Stimulated activated CD8-positive, alpha-beta memory T cell treated with anti-CD3 and anti-CD28 coated beads, Interleukin-15, amount 100 ng/mL, for 1 hour (primary cell): Measurements from ENCODE around the gene TIFAB.

ENCODE experiments used
- DNase-seq: peaks from one replicate; pipeline ENCODE4 v3.0.0-alpha.2; 2020; ENCODE audit warnings: low read depth

Gene TIFAB

GRCh38 chr5:135481909-135482311 lies 29.8 kb upstream of the TIFAB start:
- no peak for DNase-seq

GRCh38 chr5:135481387-135481786 lies 29.2 kb upstream of the TIFAB start:
- DNase-seq = no peak

- DNase-seq = no peak
These were observed 28.4 kb upstream of the TIFAB start for GRCh38 chr5:135480511-135480910.

DNA sequence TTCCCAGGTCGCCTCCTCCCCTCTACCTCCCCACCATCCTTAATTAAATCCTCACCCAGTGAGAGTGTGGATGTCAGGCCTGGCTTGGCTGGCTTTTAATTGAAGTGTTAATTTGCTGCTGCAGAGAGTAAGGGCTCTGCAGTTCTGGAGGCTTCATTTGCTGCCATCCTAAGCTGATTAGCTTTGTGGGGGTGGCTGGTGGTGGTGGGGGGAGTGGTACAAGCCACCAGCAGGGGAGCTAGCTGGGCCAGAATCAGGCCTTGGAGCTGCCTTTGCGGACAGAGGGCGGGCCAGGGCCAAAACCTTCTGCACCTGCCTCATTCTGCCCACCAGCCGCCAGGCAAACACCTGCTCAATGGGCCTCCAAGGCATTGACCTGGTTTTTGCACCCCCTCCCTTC lies 26.8 kb upstream of the TIFAB start:
- DNase-seq = no peak

DNA sequence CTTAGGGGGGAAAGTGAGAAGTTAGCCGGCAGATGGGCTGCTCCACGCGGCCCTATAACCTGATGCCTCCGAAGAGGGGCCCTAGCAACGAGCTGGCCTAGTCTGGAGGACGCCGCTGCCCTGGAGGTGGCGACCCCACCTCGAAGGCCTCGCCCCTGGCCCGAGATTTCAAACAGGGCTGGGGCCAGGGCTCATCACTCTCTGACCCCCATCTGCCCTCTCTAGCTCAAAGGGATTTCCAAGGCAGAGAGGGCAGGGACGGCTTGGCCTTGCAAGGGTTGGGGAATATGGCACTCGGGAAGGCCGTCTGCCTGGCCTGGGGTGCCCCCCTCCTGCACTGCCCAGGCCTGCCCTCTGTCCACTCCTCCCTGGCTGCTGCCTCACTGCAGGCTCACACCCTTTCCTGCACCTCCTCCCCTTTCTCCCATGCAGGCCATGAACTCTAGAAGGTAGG lies 25.5 kb upstream of the TIFAB start:
- DNase-seq = no peak

- no peak for DNase-seq
These were observed 24.7 kb upstream of the TIFAB start for GRCh38 chr5:135476615-135477581.

DNA sequence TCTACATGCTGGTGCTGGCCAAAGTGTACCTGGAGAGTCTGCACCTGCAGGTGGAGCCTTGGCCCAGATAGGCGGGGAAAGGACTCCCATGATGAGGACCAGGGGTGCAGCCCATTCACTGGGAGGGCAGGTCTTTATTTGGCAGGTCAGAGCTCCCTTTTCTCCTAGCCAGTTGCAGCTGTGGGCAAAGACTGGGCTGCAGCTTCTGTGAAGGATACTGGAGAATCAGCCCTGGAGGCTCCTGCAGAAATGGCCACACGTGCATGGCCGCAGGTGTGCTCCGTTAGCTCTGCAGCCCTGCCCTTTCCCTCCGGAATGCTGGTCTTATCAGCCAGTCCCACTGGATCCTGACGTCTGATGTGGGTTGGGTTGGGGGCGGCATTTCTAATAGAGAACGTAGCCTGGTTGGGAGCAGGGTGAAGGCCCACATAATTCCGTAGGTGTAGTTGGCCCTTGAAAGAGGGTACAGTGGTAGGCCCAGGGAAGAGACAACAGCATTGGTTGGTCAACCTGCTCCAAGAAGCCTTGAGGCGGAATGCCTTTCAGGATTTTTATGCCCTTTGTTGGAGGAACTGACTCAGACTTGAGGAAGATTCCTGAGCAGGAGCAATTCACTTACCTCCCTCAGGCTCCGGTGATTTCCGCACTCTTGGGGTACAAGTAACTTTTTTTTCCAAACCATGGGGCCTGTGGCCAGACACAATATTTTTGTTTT lies 22.0 kb upstream of the TIFAB start:
- DNase-seq = no peak

GRCh38 chr5:135472141-135472540 lies 20.0 kb upstream of the TIFAB start:
- DNase-seq = no peak

- no peak for DNase-seq
These were observed 19.6 kb upstream of the TIFAB start for GRCh38 chr5:135471726-135472125.

DNA sequence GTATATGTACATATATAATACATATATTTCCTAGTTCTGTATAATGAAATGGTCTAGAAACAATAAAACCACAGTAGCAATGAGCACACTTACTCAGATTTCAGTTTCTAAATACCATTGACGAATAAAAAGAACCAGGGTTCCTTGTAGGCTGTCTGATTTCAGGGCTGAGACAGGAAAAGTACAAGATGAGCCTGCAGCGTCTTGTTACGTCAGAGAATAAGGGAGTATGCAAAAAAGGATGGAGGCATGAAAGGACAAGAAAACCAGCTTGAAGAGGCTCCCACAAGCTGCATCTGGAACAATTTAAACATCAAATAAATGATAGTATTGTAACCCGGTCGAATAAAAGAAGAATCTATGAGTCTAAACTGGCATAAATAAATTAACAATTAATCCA lies 17.8 kb upstream of the TIFAB start:
- DNase-seq = no peak

DNA sequence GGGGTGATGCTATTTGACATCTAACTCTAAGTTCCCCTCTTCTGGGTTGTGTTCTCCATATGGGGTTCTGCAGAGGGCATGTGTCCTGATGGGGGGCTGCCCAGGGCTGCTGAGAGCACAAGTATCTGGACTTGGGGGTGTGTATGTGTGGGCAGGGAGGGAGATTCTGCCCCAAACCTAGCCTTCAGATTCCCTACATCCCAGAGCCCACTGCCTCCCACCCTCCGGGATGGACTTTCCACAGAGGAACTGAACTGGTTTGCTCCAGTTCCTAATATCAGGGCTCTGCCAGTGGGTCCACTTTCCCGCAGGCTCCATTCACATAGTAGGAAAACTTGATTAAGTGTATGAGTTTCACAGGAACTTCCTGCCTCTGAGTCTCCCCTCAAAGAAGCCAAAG lies 16.4 kb upstream of the TIFAB start:
- DNase-seq = no peak

- DNase-seq = no peak
These were observed 15.8 kb upstream of the TIFAB start for GRCh38 chr5:135467871-135468485.

GRCh38 chr5:135467051-135467625 lies 15.0 kb upstream of the TIFAB start:
- no peak for DNase-seq

GRCh38 chr5:135466178-135467050 lies 14.3 kb upstream of the TIFAB start:
- DNase-seq = peak; percentile 41

- DNase-seq = no peak
These were observed 13.4 kb upstream of the TIFAB start for GRCh38 chr5:135465391-135466122.

- peak; percentile 4 for DNase-seq
These were observed 10.2 kb upstream of the TIFAB start for GRCh38 chr5:135462304-135462703.

DNA sequence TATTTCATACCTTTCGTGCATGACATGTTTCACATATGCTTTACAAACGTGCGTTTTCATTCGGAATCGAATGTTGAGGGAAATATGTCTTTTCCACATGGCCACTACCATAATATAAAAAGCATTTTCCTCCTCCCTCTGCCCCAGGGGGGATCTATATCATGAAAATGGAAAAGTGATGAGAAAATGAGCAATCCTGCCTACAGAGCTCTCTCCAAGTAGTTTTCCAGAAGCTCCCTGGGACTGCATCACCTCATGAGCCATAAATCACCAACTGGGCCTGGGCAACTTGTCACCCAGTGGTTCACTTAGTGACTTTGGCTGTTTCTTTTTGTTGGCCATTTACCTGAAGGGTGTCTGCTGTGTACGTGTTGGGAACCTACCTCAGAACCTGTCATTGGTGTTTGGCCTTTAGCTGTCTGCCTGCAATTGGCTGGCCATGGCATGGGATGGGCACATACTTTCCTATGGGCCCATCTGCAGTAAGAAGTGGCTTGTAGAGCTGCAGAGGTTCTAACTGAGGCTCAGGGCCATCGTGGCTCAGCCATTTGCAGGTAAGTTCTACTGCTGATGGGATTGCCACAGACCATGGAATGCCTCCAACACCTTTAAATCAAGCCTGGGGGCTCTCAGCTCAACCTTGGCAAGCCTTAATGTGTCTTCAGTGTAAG lies 9.5 kb upstream of the TIFAB start:
- no peak for DNase-seq

DNA sequence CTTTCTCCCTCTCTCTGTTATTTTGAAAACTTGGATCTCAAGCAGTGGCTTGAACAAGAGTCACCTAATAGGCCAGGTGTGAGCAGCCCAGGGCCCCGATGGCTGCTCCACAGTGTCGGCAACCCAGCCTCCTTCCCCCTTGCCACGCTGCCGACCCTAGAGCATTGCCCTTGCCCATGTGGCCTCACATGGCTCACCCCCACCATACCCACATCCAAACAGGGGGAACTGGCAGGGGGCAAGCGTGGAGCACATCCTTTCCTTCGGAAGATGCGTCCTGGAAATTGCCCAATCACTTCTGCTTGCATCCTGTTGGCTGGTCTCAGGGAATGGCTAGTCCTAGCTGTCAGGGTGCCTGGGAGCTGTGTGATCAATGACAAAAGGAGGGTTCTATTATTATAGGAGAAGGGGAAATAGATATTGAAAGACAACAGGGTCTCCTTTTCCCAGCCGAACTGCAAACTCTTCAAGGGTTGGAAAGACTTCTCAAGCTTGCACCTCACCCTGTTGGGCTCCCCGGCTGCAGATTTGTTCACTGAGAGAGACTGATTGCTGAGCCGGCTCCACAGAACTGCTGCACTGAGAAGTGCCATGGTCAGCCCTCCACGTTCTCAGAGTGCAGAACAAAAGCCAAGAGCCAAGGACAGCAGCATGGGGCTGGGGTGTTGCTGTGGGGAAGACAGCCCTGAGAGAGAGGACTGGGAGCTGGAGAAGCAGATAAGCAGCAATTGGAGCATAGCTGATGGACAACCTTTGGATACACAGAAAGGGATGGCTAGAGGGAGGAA lies 8.3 kb upstream of the TIFAB start:
- DNase-seq = no peak

DNA sequence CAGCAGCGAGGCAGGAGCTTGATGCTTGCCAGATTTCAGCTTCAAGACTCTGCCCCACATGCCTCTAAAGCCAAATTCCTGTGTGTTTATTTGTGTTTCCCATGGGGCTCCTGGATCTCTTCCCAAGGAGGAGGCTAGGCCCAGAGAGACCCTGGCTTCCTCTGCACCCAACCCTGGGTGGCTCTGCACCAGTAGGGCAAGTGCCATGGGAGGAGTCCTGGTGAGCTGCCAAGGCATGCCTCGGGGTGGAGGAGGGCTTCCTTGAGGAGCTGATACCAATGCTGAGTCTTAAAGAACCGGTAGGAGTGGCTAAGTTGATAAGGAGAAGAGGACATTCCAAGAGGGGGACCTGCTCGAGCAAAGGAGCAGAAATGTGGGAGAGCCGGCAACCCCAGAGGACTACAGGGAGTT lies 6.8 kb upstream of the TIFAB start:
- no peak for DNase-seq
